BJ (cell line): ENCODE data around the gene SH3BP4. TPM values are rescaled to one million over a fixed set of nuclear protein-coding genes. Genes with fewer than 3 reads are reported as not detected.

ENCODE experiments used
- CTCF ChIA-PET: fragments of 350-600 bp; formaldehyde crosslinking; extraction: SDS; loops from one replicate; lab custom pipeline; 2021; ENCODE audit warnings: antibody characterized with exemption, inconsistent platforms; lab: Yijun Ruan, JAX
- POLR2A ChIA-PET: fragments of 300-600 bp; sonication (Branson Sonifier 250); formaldehyde crosslinking; extraction: SDS; loops from one replicate; lab custom pipeline; 2021; ENCODE audit warnings: antibody characterized with exemption; lab: Charles Lee
- DNase-seq: peaks from one replicate; pipeline ENCODE4 v3.0.0-alpha.2; 2011; ENCODE audit warnings: low read depth
- H3K27me3 ChIP-seq: 2 replicates; pipeline ENCODE4 v1.6.0; 2011; ENCODE audit warnings: low read length; ENCODE audit not compliant: control insufficient read depth, insufficient read depth
- H3K36me3 ChIP-seq: 2 replicates; pipeline ENCODE4 v1.5.1; 2011; ENCODE audit warnings: low read length; ENCODE audit not compliant: control insufficient read depth, insufficient read depth
- H3K4me3 ChIP-seq: 2 replicates; pipeline ENCODE4 v1.5.1; 2011; ENCODE audit warnings: low read depth, mild to moderate bottlenecking, control low read depth, low read length
- polyA plus RNA-seq: library from polyadenylated mRNA; depleted of rRNA; stranded (reverse); fragments of >200 nt; gene quantifications from 2 replicates; pipeline ENCODE4 v1.2.3, GENCODE V29; 2011
- TF ChIP-seq, protein P1 (sequence below): IDR thresholded peaks from 2 replicates; pipeline ENCODE4 v1.5.1; 2011; ENCODE audit warnings: low read depth, mild to moderate bottlenecking, control low read depth, inconsistent platforms, low read length, moderate library complexity; ENCODE audit not compliant: insufficient read depth

Gene SH3BP4
- polyA plus RNA-seq, 1 experiment = 106 TPM

DNA sequence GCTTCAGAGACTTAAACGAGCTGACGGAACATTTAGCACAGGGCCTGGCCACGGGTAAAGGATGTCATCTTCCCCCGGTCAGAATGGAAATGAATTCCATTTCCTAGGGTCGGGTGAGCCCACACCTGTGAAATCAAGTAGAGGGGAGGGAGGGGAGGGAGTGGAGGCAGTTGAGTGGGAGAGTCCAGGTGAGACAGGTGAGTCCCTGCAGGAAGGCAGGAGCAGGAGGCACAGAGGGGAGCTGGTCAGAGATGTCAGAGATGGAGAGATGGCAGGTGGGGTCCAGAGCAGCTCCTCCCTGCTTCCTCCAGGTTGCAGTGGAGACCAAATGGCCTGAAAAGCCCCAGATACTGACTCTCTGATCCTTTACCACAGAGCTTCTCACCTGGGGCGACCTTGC, 55.2 kb downstream of the SH3BP4 start:
- DNase-seq = no peak

DNA sequence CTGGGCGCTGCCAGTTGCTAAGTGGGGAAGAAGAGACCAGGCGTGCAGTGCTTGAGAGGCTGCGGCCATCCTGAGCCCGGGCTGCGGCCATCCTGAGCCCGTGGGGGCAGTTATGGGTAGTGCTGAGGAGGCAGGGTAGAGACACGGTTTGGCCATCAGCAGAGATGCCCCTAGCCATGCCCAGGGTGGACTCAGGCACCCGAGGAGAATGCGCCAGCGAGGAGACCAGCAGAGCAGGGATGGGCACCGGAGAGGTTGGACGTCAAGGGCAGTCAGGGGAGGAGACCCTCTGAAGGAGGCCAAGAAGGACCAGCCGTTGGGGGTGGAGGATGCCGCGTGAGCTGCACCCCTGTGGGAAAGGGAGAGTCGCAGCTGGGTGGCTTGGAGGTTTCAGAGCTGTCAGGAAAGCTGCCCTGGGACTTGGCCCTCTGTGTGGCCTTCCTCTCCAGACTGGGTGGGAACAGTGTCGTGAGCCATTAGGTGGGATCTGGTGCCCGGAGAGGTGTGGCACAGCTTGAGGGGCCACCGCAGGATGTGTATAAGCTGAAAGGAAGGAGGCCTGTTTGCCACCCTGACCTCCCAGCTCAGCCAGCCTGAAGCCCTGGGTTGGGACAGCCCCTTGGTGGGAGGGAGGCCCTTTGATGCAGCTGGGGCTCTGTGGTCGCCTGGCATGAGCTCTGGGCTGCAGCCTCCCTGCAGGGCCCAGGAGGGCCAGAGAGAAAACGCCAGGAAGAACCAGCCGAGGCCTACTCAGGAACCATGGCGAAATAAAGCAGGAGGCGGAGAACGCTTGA, 56.0 kb downstream of the SH3BP4 start:
- CTCF ChIA-PET = interaction anchor here (2.0 kb wide), 1 partner anchor 12 kb away, joined by 4 read pairs; no protein-coding TSS in a partner anchor
- POLR2A ChIA-PET = no interaction called here

More for the DNA sequence above, 55.2 kb downstream of the SH3BP4 start:
- Histone ChIP-seq H3K36me3 (peaks cover 12% of the 10 kb centered on the region), H3K4me3 (no peak overlapping the region), H3K27me3 (no peaks in the 10 kb centered on the region)
- TF ChIP-seq, protein P1, sequence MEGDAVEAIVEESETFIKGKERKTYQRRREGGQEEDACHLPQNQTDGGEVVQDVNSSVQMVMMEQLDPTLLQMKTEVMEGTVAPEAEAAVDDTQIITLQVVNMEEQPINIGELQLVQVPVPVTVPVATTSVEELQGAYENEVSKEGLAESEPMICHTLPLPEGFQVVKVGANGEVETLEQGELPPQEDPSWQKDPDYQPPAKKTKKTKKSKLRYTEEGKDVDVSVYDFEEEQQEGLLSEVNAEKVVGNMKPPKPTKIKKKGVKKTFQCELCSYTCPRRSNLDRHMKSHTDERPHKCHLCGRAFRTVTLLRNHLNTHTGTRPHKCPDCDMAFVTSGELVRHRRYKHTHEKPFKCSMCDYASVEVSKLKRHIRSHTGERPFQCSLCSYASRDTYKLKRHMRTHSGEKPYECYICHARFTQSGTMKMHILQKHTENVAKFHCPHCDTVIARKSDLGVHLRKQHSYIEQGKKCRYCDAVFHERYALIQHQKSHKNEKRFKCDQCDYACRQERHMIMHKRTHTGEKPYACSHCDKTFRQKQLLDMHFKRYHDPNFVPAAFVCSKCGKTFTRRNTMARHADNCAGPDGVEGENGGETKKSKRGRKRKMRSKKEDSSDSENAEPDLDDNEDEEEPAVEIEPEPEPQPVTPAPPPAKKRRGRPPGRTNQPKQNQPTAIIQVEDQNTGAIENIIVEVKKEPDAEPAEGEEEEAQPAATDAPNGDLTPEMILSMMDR = no peak
- POLR2A ChIA-PET = no interaction called here
- CTCF ChIA-PET = no interaction called here

DNA sequence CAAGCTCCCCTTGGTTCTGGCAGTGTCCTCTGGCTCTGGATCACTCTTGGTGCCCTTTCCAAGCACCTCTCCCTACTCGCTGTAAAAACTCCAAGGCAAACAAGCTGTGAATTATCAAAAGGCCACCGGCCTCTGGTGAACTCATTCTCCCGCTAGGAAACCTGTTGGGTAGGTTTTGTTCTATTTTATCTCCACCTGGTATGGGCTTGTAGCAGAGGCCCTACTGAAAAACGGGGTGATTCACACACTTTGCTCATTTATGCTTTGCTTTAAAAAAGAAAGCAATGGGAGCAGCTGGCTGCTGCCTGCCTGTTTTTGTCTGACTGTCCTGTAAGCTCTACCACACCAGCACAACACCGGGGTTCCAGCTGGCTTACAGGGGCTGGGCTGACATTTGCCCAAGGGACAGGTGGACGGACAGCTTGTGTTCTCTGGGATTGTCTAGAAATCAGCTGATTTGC, 56.8 kb downstream of the SH3BP4 start:
- no peak for DNase-seq
- H3K27me3 ChIP-seq = no peaks in the 10 kb centered on the region
- peaks cover 11% of the 10 kb centered on the region for H3K36me3 ChIP-seq
- H3K4me3 ChIP-seq = no peak overlapping the region
- ChIA-PET CTCF (interaction anchor here (2.0 kb wide), 1 partner anchor 12 kb away, joined by 4 read pairs; no protein-coding TSS in a partner anchor), POLR2A (no interaction called here)
- TF ChIP-seq, protein P1 = no peak

More for the DNA sequence above, 56.0 kb downstream of the SH3BP4 start:
- DNase-seq = no peak
- no peak overlapping the region for H3K4me3 ChIP-seq
- H3K36me3 ChIP-seq = peaks cover 11% of the 10 kb centered on the region
- TF ChIP-seq, protein P1 = no peak
- H3K27me3 ChIP-seq = no peaks in the 10 kb centered on the region

DNA sequence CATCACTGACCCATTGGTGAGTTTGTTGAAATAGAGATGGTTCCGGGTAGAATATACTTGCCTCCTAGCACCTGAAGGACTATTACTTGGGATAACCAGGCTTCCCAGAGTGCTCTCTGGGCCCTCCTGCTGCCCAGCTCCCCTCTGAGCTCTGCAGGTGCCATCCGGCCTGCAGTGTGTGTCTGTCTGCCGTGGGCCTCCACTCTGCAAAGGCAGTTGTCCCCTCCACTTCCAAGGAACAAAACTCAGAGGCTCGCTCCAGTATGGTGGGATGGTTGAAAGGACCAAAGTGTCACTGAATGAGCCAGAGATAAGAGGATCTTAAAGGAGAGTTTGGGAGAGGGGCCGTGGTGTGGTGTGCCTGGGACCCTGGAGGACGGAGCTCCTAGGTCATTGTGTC, 57.3 kb downstream of the SH3BP4 start:
- TF ChIP-seq, protein P1 = no peak
- Histone ChIP-seq H3K4me3 (no peak overlapping the region), H3K36me3 (peaks cover 11% of the 10 kb centered on the region), H3K27me3 (no peaks in the 10 kb centered on the region)
- POLR2A ChIA-PET = no interaction called here
- DNase-seq = no peak
- CTCF ChIA-PET = interaction anchor here (2.0 kb wide), 1 partner anchor 13 kb away, joined by 4 read pairs; no protein-coding TSS in a partner anchor

DNA sequence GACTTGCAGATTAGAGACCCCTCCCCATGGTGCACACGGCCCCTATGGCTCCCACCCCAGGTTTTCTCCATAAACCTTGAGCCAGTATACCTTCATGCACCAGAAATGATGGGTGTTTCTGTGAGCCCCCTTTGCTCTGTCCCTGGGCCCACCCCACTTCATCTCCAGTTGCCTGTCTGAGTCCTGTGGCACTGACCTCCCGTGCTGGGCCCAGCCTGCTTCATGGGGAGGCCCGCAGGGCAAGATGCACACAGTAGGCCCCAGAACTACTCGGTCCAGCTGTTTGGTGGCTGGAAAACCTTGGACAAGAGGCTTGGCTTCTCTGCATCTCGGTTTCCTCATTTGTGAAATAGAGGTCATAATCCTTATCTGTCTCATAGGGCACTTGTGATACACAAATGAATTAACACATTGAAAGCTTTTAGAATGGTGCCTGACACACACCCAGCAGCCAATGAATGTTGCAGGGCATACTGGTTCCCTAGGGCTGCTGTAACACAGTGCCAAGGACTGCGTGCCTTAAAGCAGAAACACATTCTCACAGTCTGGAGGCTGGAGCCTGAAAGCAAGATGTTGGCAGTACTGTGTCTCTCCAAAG, 58.4 kb downstream of the SH3BP4 start:
- H3K4me3 ChIP-seq = no peak overlapping the region
- ChIA-PET POLR2A (no interaction called here), CTCF (no interaction called here)
- H3K27me3 ChIP-seq = no peaks in the 10 kb centered on the region
- TF ChIP-seq, protein P1 = no peak
- no peak for DNase-seq
- H3K36me3 ChIP-seq = peaks cover 8% of the 10 kb centered on the region
